Right lobe of liver (tissue), 4 donors: Measurements from ENCODE around the gene EPHA3.

Source experiments
- POLR2A ChIP-seq: fragments of 450-650 bp; IDR thresholded peaks from one replicate; pipeline ENCODE4 v1.6.1; 2017; ENCODE audit warnings: antibody characterized with exemption, mild to moderate bottlenecking
- TF ChIP-seq, protein P1 (sequence below), 4 donors: fragments of 200-600 bp in 3 of 4; fragments of 450-650 bp in 1 of 4; IDR thresholded peaks; one replicate each; pipeline versions ENCODE4 v1.5.1 to v1.8.0; 2016 to 2022; ENCODE audit warnings: antibody characterized with exemption in 4 of 4, mild to moderate bottlenecking in 2 of 4
- donor health status: DM: no; HTN: no; CAD: no.
- donor health status: DM: no; HTN: no; CAD: no.
- donor health status: DM: no; HTN: yes; CAD: no.

DNA sequence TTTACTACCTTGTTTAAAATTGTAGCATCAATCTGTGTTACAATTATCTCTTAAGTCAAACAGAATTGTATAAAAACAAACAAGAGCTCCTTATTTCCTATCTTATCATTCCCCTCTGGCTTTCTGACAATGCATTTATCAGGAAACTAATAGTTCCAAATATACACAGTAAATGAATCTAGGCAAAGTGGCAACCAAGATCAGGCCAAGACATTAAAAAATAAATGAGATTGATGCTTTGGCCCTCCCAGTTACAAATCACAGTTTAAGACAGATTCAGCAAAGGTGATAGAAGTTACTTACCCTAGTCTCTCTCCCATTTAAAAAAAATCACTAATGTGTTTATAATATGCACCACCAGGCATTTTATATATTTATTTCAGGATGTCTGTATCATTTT lies 236.7 kb downstream of the EPHA3 start:
- no peak for TF ChIP-seq POLR2A
- TF ChIP-seq, protein P1, sequence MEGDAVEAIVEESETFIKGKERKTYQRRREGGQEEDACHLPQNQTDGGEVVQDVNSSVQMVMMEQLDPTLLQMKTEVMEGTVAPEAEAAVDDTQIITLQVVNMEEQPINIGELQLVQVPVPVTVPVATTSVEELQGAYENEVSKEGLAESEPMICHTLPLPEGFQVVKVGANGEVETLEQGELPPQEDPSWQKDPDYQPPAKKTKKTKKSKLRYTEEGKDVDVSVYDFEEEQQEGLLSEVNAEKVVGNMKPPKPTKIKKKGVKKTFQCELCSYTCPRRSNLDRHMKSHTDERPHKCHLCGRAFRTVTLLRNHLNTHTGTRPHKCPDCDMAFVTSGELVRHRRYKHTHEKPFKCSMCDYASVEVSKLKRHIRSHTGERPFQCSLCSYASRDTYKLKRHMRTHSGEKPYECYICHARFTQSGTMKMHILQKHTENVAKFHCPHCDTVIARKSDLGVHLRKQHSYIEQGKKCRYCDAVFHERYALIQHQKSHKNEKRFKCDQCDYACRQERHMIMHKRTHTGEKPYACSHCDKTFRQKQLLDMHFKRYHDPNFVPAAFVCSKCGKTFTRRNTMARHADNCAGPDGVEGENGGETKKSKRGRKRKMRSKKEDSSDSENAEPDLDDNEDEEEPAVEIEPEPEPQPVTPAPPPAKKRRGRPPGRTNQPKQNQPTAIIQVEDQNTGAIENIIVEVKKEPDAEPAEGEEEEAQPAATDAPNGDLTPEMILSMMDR (IDR thresholded peaks at IDR 0.05) = no peak
